Calu3 (cell line): ENCODE data around the gene ATP13A3. TPM values are rescaled to one million over a fixed set of nuclear protein-coding genes. Genes with fewer than 3 reads are reported as not detected.

Source experiments
- BruUV-seq: library from RNA; stranded (reverse); fragments of 400-500 nt; replicated peaks from 2 replicates; lab custom pipeline; 2021; lab: Mats Ljungman, UMichigan
- CTCF ChIA-PET: fragments of 300-600 bp; sonication (Branson Sonifier 250); formaldehyde crosslinking; loops from one replicate; lab custom pipeline; 2022; ENCODE audit warnings: antibody characterized with exemption; lab: Charles Lee
- DNase-seq: peaks from one replicate; pipeline ENCODE4 v3.0.0; 2022
- H3K27ac Mint-ChIP-seq: one replicate; pipeline ENCODE4 v1.8.0; 2022; ENCODE audit warnings: mixed read lengths; ENCODE audit not compliant: unreplicated experiment
- H3K27me3 Mint-ChIP-seq: one replicate; pipeline ENCODE4 v1.8.0; 2022; ENCODE audit warnings: mixed read lengths; ENCODE audit not compliant: unreplicated experiment
- H3K36me3 Mint-ChIP-seq: one replicate; pipeline ENCODE4 v1.8.0; 2022; ENCODE audit warnings: mild to moderate bottlenecking, moderate library complexity, mixed read lengths; ENCODE audit not compliant: insufficient read depth, unreplicated experiment
- H3K4me1 Mint-ChIP-seq: one replicate; pipeline ENCODE4 v1.8.0; 2022; ENCODE audit warnings: mild to moderate bottlenecking, low read depth, mixed read lengths; ENCODE audit not compliant: unreplicated experiment
- H3K4me3 Mint-ChIP-seq: one replicate; pipeline ENCODE4 v1.8.0; 2022; ENCODE audit warnings: mild to moderate bottlenecking, low read depth, moderate library complexity, mixed read lengths; ENCODE audit not compliant: unreplicated experiment
- H3K9me3 Mint-ChIP-seq: one replicate; pipeline ENCODE4 v1.8.0; 2022; ENCODE audit warnings: low read depth, mixed read lengths; ENCODE audit not compliant: unreplicated experiment
- intact Hi-C: fragments of 100-400 bp; cut with micrococcal nuclease; formaldehyde crosslinking; loops from one replicate; pipeline ENCODE4 v1.10.0; 2022; ENCODE audit not compliant: unreplicated experiment
- total RNA-seq: library from RNA; stranded (reverse); gene quantifications from 2 replicates; pipeline ENCODE4 v1.2.3, GENCODE V29; 2022
- TF ChIP-seq, protein P1 (sequence below): fragments of 200-600 bp; IDR thresholded peaks from one replicate; pipeline ENCODE4 v1.8.0; 2022; ENCODE audit warnings: antibody characterized with exemption; ENCODE audit not compliant: unreplicated experiment

ATP13A3 gene
- total RNA-seq, 1 experiment from 2014 or later = 229 TPM

DNA sequence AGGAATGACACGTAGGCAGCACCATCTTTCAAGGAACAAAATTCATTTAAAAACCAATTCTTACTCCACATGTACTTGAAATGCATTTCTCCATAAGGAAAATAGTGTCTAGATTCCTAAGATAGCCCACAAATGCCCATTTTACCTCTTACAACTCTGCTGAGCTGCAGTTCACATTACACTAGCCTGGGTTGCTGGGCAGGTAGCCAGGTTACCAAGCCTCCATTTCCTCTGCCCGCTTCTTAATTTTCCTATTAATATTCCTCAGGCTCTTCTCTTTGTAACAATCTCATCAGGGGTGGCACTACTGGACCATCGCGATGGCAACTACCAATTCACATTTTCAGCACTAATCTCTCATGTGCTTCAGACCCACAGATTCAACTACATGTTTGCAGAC, 10.8 kb downstream of the ATP13A3 start:
- Mint-ChIP-seq H3K9me3 (no peaks in the 10 kb centered on the region), H3K36me3 (no peaks in the 10 kb centered on the region), H3K4me3 (no peak overlapping the region), H3K27ac (no peak overlapping the region), H3K27me3 (no peaks in the 10 kb centered on the region), H3K4me1 (peaks cover 17% of the 10 kb centered on the region)
- intact Hi-C loops = no loop called here
- no peak for DNase-seq
- BruUV-seq = no TSS peak
- TF ChIP-seq, protein P1, sequence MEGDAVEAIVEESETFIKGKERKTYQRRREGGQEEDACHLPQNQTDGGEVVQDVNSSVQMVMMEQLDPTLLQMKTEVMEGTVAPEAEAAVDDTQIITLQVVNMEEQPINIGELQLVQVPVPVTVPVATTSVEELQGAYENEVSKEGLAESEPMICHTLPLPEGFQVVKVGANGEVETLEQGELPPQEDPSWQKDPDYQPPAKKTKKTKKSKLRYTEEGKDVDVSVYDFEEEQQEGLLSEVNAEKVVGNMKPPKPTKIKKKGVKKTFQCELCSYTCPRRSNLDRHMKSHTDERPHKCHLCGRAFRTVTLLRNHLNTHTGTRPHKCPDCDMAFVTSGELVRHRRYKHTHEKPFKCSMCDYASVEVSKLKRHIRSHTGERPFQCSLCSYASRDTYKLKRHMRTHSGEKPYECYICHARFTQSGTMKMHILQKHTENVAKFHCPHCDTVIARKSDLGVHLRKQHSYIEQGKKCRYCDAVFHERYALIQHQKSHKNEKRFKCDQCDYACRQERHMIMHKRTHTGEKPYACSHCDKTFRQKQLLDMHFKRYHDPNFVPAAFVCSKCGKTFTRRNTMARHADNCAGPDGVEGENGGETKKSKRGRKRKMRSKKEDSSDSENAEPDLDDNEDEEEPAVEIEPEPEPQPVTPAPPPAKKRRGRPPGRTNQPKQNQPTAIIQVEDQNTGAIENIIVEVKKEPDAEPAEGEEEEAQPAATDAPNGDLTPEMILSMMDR = no peak
- CTCF ChIA-PET = interaction anchor here (0.8 to 1.0 kb wide), 2 partner anchors 10 to 127 kb away, joined by 3 read pairs; no protein-coding TSS in a partner anchor

DNA sequence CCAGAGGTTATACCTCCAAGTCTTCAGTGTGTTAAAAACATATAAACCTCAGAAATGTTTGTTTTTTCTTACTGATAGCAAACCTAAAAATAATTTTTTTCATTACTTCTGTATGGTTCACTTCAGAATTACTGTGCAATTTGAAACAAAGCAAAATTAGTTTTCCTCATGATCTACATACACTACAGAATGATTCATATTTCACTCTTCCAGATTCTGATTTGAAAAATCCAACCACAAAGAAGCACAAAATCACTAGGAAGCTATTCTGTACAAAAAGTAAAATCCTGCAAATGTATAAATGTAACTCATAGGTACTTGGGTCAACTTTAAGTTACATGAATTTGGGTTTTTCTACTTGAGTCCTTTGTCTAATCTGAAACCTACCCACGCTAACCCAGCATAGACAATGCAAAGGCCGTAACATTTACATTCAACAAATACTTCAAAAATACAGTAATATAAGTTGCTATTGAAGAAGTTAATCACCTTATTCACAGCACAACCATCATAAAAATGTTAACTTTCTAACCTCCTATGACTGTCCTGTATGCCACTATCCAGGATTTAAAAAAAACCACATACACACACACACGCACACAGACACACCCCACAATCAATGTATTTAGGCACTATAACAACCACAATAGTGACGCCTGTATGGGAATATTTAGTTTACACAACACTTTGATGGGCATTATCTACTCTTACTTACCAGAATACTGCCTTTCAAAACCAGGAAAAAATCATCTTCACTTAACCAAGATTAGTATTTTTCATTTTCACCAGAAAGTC, 11.5 kb downstream of the ATP13A3 start:
- Mint-ChIP-seq H3K27ac (no peak overlapping the region), H3K9me3 (no peaks in the 10 kb centered on the region), H3K36me3 (no peaks in the 10 kb centered on the region), H3K4me3 (no peak overlapping the region), H3K27me3 (no peaks in the 10 kb centered on the region), H3K4me1 (peaks cover 14% of the 10 kb centered on the region)
- TF ChIP-seq, protein P1 = no peak
- CTCF ChIA-PET = interaction anchor here (2.1 kb wide), 1 partner anchor 119 kb away, joined by 8 read pairs; no protein-coding TSS in a partner anchor
- DNase-seq = no peak
- no TSS peak for BruUV-seq
- intact Hi-C loops = no loop called here

DNA sequence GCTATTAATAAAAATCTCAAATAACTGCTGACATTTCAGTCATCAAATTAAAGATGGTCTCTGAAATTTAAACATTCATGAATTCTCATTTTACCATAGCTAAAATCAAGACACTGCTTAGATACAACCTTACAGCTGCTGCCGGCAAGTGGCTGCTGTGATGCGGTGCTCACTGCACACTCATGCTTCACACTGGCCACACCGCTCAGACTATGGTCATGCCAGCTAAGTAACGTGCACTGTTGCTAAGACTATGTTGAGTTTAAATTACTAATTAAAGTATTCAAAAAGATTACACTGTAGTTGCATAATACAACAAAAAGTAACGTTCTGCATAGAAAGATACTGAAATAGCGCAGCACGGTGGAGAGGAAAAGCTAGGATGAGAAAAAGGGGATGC, 12.1 kb downstream of the ATP13A3 start:
- no peak for DNase-seq
- H3K4me1 Mint-ChIP-seq = peaks cover 9% of the 10 kb centered on the region
- BruUV-seq = no TSS peak
- intact Hi-C loops = loop anchor here (5.0 kb wide), 1 partner anchor 63 kb away; no protein-coding TSS in a partner anchor
- H3K36me3 Mint-ChIP-seq = no peaks in the 10 kb centered on the region
- H3K9me3 Mint-ChIP-seq = no peaks in the 10 kb centered on the region
- no peaks in the 10 kb centered on the region for H3K27me3 Mint-ChIP-seq
- H3K4me3 Mint-ChIP-seq = no peak overlapping the region
- CTCF ChIA-PET = interaction anchor here (0.6 to 2.1 kb wide), 3 partner anchors 99 to 120 kb away, joined by 3 to 8 read pairs (median 5); no protein-coding TSS in a partner anchor
- TF ChIP-seq, protein P1 = no peak
- H3K27ac Mint-ChIP-seq = no peak overlapping the region

DNA sequence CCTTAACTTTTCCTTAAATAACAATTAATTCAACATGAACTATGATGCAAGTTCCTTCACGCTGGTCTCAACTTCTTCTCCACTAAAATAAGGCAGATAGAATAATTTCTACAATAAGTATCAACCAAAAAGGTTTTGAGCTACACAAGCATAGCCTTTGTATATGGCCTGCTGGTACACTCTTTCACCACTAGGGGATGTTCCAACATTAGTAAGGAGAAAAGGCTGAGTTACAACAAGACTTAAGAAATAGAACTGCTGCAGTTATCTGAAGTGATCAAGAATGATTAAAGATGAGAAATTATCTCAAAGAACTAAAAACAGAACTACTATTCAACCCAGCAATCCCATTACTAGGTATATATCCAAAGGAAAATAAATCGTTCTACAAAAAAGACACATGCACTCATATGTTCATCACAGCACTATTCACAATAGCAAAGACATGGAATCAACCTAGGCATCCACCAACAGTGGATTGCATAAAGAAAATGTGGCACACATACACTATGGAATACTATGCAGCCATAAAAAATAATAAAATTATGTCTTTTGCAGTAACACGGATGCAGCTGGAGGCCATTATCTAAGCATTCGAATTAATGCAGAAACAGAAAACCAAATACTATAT, 14.4 kb downstream of the ATP13A3 start:
- TF ChIP-seq, protein P1 = peak; percentile 87
- H3K4me3 Mint-ChIP-seq = no peak overlapping the region
- no peak overlapping the region for H3K27ac Mint-ChIP-seq
- DNase-seq = peak; percentile 49
- H3K4me1 Mint-ChIP-seq = peaks cover 9% of the 10 kb centered on the region
- CTCF ChIA-PET = interaction anchor here (0.5 to 1.9 kb wide), 20 partner anchors 8 to 161 kb away, joined by 3 to 56 read pairs (median 4); partner anchors contain the start of gene TMEM44
- H3K9me3 Mint-ChIP-seq = no peaks in the 10 kb centered on the region
- intact Hi-C loops = loop anchor here (1.0 to 5.0 kb wide), 3 partner anchors 65 to 122 kb away; no protein-coding TSS in a partner anchor
- H3K36me3 Mint-ChIP-seq = no peaks in the 10 kb centered on the region
- no TSS peak for BruUV-seq
- no peaks in the 10 kb centered on the region for H3K27me3 Mint-ChIP-seq
